DND-41 (cell line): Measurements from ENCODE around the gene RYR3.

Experiments used
- EZH2 ChIP-seq: IDR thresholded peaks from 3 replicates; pipeline ENCODE4 v1.6.1; 2012; ENCODE audit warnings: borderline replicate concordance, low read depth, mild to moderate bottlenecking, moderate library complexity, low read length, inconsistent platforms; ENCODE audit not compliant: severe bottlenecking
- TF ChIP-seq, protein P1 (sequence below): IDR thresholded peaks from 2 replicates; pipeline ENCODE4 v1.5.1; 2012; ENCODE audit warnings: borderline replicate concordance, low read length, moderate library complexity, mild to moderate bottlenecking; ENCODE audit not compliant: poor library complexity, severe bottlenecking; ENCODE audit errors: extremely low read depth

DNA sequence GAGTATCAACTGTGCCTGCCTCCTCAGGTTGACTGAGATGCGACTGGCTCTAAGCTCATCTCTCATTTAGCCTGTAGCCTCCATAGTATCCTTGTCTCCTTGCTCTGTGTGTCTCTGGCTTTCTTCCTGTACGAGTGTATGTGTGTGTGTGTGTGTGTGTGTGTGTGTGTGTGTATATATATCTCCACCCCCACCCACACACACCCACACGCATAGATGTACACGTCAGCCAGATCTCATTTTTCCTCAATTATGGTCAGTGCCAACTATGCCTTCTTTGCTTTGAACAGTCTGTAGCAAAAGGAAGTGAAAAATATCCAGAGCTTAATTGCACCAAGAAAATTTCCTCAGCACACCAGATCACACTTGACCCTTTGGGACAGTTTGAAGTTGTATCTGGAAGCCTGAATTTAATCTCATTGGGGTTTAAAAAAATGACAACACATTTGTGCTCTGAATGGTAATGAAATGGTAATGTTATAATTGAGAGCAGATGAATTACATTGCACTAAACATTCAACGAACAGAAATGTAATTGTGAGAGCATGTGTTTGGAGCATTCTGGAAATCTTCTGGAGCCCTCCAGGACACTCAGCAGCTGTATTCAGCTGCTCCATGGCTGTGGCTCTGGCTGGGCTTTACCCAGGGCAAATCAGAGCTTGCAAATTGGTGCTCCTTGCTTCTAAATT is 63.6 kb downstream of the RYR3 start:
- TF ChIP-seq EZH2: no peak
- TF ChIP-seq, protein P1, sequence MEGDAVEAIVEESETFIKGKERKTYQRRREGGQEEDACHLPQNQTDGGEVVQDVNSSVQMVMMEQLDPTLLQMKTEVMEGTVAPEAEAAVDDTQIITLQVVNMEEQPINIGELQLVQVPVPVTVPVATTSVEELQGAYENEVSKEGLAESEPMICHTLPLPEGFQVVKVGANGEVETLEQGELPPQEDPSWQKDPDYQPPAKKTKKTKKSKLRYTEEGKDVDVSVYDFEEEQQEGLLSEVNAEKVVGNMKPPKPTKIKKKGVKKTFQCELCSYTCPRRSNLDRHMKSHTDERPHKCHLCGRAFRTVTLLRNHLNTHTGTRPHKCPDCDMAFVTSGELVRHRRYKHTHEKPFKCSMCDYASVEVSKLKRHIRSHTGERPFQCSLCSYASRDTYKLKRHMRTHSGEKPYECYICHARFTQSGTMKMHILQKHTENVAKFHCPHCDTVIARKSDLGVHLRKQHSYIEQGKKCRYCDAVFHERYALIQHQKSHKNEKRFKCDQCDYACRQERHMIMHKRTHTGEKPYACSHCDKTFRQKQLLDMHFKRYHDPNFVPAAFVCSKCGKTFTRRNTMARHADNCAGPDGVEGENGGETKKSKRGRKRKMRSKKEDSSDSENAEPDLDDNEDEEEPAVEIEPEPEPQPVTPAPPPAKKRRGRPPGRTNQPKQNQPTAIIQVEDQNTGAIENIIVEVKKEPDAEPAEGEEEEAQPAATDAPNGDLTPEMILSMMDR: no peak
